GM21390 (cell line): Measurements from ENCODE around the gene ZNF521.
A peak's percentile ranks its signal among the peaks of the same experiment; 100 is the strongest.

ENCODE experiments used
- ATAC-seq: cut with Tn5 transposase; IDR thresholded peaks from one replicate; pipeline ENCODE4 v1.9.1; 2021; ENCODE audit not compliant: unreplicated experiment

Gene ZNF521

GRCh38 chr18:25253136-25253535, 98.8 kb downstream of the ZNF521 start:
- ATAC-seq: no peak

- no peak for ATAC-seq
Measured at GRCh38 chr18:25251068-25251467, 100.9 kb downstream of the ZNF521 start.

GRCh38 chr18:25250474-25250851, 101.5 kb downstream of the ZNF521 start:
- no peak for ATAC-seq

GRCh38 chr18:25248755-25249154, 103.2 kb downstream of the ZNF521 start:
- no peak for ATAC-seq

GRCh38 chr18:25247725-25248124, 104.2 kb downstream of the ZNF521 start:
- ATAC-seq: no peak

- no peak for ATAC-seq
Measured at GRCh38 chr18:25244924-25245698, 106.9 kb downstream of the ZNF521 start.

GRCh38 chr18:25244170-25244569, 107.8 kb downstream of the ZNF521 start:
- no peak for ATAC-seq

GRCh38 chr18:25243754-25244153, 108.2 kb downstream of the ZNF521 start:
- ATAC-seq: no peak

- ATAC-seq: no peak
Measured at GRCh38 chr18:25243257-25243656, 108.7 kb downstream of the ZNF521 start.

GRCh38 chr18:25240420-25240770, 111.6 kb downstream of the ZNF521 start:
- ATAC-seq: no peak

GRCh38 chr18:25239581-25240419, 112.2 kb downstream of the ZNF521 start:
- ATAC-seq: no peak

GRCh38 chr18:25239151-25239550, 112.8 kb downstream of the ZNF521 start:
- no peak for ATAC-seq

- ATAC-seq: no peak
Measured at GRCh38 chr18:25237571-25238267, 114.2 kb downstream of the ZNF521 start.

- no peak for ATAC-seq
Measured at GRCh38 chr18:25236736-25237135, 115.2 kb downstream of the ZNF521 start.

- no peak for ATAC-seq
Measured at GRCh38 chr18:25235401-25236042, 116.4 kb downstream of the ZNF521 start.

GRCh38 chr18:25234740-25235345, 117.1 kb downstream of the ZNF521 start:
- no peak for ATAC-seq

GRCh38 chr18:25234322-25234639, 117.7 kb downstream of the ZNF521 start:
- no peak for ATAC-seq

- ATAC-seq: no peak
Measured at GRCh38 chr18:25233528-25234321, 118.2 kb downstream of the ZNF521 start.

GRCh38 chr18:25231327-25231691, 120.7 kb downstream of the ZNF521 start:
- ATAC-seq: no peak

- ATAC-seq: peak; percentile 71
Measured at GRCh38 chr18:25230658-25231326, 121.2 kb downstream of the ZNF521 start.
